Testis (tissue), 2 donors: ENCODE data around the gene TRIP12.

Experiments used
- POLR2A ChIP-seq: fragments of 450-650 bp; IDR thresholded peaks from one replicate; pipeline ENCODE4 v1.6.1; 2017; ENCODE audit warnings: antibody characterized with exemption, mild to moderate bottlenecking, moderate library complexity
- TF ChIP-seq, protein P1 (sequence below), 3 experiments: fragments of 450-650 bp in 2 of 3; fragments of 200-600 bp in 1 of 3; sonication (generic) in 1 of 3; IDR thresholded peaks; one replicate each; pipeline ENCODE4 v1.5.1; 2016 to 2019; ENCODE audit warnings: antibody characterized with exemption in 3 of 3, mild to moderate bottlenecking in 2 of 3, moderate library complexity in 1 of 3

DNA sequence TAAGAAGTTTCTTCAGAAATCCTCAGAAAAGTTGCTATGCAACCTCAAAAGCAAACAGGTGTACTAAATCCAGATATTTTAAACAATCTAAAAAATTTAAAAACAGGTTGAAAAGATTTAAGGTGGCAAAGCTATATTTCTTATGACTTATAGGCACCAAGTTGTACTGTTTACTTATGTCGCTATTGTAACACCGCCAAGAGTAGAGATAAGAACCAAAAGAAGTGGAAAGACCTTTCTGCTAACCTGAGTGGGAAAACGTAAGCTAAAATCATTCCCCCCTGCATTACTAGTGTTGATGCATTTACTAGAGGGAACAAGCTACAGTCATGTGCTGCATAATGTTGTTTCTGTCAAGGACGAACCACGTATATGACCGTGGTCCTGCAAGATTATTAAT, 83.1 kb downstream of the TRIP12 start:
- TF ChIP-seq, protein P1, sequence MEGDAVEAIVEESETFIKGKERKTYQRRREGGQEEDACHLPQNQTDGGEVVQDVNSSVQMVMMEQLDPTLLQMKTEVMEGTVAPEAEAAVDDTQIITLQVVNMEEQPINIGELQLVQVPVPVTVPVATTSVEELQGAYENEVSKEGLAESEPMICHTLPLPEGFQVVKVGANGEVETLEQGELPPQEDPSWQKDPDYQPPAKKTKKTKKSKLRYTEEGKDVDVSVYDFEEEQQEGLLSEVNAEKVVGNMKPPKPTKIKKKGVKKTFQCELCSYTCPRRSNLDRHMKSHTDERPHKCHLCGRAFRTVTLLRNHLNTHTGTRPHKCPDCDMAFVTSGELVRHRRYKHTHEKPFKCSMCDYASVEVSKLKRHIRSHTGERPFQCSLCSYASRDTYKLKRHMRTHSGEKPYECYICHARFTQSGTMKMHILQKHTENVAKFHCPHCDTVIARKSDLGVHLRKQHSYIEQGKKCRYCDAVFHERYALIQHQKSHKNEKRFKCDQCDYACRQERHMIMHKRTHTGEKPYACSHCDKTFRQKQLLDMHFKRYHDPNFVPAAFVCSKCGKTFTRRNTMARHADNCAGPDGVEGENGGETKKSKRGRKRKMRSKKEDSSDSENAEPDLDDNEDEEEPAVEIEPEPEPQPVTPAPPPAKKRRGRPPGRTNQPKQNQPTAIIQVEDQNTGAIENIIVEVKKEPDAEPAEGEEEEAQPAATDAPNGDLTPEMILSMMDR (IDR thresholded peaks at IDR 0.05) = no peak
- no peak for TF ChIP-seq POLR2A
